A673 (cell line): ENCODE measurements around the gene ERF. TPM values are rescaled to one million over a fixed set of nuclear protein-coding genes. Genes with fewer than 3 reads are reported as not detected.

Source experiments
- BruUV-seq: library from RNA; stranded (reverse); fragments of 400-500 nt; replicated peaks from 2 replicates; lab custom pipeline; 2021; lab: Mats Ljungman, UMichigan
- CTCF ChIA-PET: fragments of 300-600 bp; sonication (Branson Sonifier 250); formaldehyde crosslinking; loops from one replicate; lab custom pipeline; 2022; ENCODE audit warnings: antibody characterized with exemption; lab: Charles Lee
- POLR2A ChIA-PET: fragments of 300-600 bp; sonication (Branson Sonifier 250); formaldehyde crosslinking; loops from one replicate; lab custom pipeline; 2022; ENCODE audit warnings: antibody characterized with exemption; ENCODE audit not compliant: low non-redundant PET; lab: Charles Lee
- DNase-seq: peaks from one replicate; pipeline ENCODE4 v3.0.0-alpha.2; 2015; ENCODE audit warnings: low spot score
- H3K27ac ChIP-seq: fragments of 200-600 bp; sonication (generic); 2 replicates; pipeline ENCODE4 v1.5.1; 2016; ENCODE audit warnings: mixed run types, low read depth, mild to moderate bottlenecking, mixed read lengths, antibody characterized with exemption, low read length; ENCODE audit not compliant: poor library complexity, severe bottlenecking
- H3K27me3 ChIP-seq: fragments of 200-600 bp; sonication (generic); replicated peaks from 2 replicates; pipeline ENCODE4 v1.6.1; 2017; ENCODE audit warnings: mixed run types, low read depth, mild to moderate bottlenecking, mixed read lengths, antibody characterized with exemption, low read length; ENCODE audit not compliant: insufficient read depth, poor library complexity
- H3K36me3 ChIP-seq: fragments of 200-600 bp; sonication (generic); 2 replicates; pipeline ENCODE4 v1.6.1; 2016; ENCODE audit warnings: mixed run types, mild to moderate bottlenecking, mixed read lengths, antibody characterized with exemption, low read length; ENCODE audit not compliant: insufficient read depth, poor library complexity, severe bottlenecking
- H3K4me1 ChIP-seq: fragments of 200-600 bp; sonication (generic); 2 replicates; pipeline ENCODE4 v1.6.1; 2017; ENCODE audit warnings: mixed run types, mild to moderate bottlenecking, mixed read lengths, antibody characterized with exemption, low read length; ENCODE audit not compliant: insufficient read depth, poor library complexity, severe bottlenecking
- H3K4me3 ChIP-seq: fragments of 200-600 bp; sonication (generic); 2 replicates; pipeline ENCODE4 v1.5.1; 2016; ENCODE audit warnings: low read depth, mixed run types, mild to moderate bottlenecking, mixed read lengths, low read length; ENCODE audit not compliant: poor library complexity, severe bottlenecking
- H3K9me3 ChIP-seq: fragments of 200-600 bp; sonication (generic); 2 replicates; pipeline ENCODE4 v1.6.1; 2016; ENCODE audit warnings: mixed run types, low read depth, mild to moderate bottlenecking, mixed read lengths, antibody characterized with exemption, low read length; ENCODE audit not compliant: poor library complexity, severe bottlenecking
- EZH2 ChIP-seq: fragments of 200-600 bp; sonication (generic); IDR thresholded peaks from 2 replicates; pipeline ENCODE4 v1.6.1; 2017; ENCODE audit warnings: borderline replicate concordance, low read depth, mild to moderate bottlenecking, mixed read lengths, antibody characterized with exemption, low read length; ENCODE audit not compliant: poor library complexity, severe bottlenecking
- intact Hi-C: fragments of 100-400 bp; cut with micrococcal nuclease; formaldehyde crosslinking; loops from one replicate; pipeline ENCODE4 v1.10.0; 2022; ENCODE audit not compliant: unreplicated experiment
- total RNA-seq: library from RNA; stranded (reverse); gene quantifications from 2 replicates; pipeline ENCODE4 v1.2.3, GENCODE V29; 2021
- TF ChIP-seq, protein P1 (sequence below): fragments of 300-800, 200-600 bp; sonication (generic); conservative IDR thresholded peaks from 2 replicates; pipeline ENCODE4 v1.5.1; 2017; ENCODE audit warnings: low read depth, mild to moderate bottlenecking, antibody characterized with exemption, low read length, moderate library complexity, mixed read lengths

Gene ERF
- total RNA-seq, 1 experiment from 2014 or later: 164 TPM

GRCh38 chr19:42270346-42271044 lies 15.6 kb upstream of the ERF start:
- Histone ChIP-seq H3K4me3 (peak overlapping the region; percentile 62), H3K4me1 (peaks cover 18% of the 10 kb centered on the region), H3K27me3 (no peaks in the 10 kb centered on the region), H3K36me3 (peaks cover 8% of the 10 kb centered on the region), H3K27ac (peak overlapping the region; percentile 99), H3K9me3 (no peaks in the 10 kb centered on the region)
- intact Hi-C loops: no loop called here
- ChIA-PET POLR2A (interaction anchor here (0.6 kb wide), 1 partner anchor 10 kb away, joined by 6 read pairs; no protein-coding TSS in a partner anchor), CTCF (interaction anchor here (1.6 kb wide), 1 partner anchor 9 kb away, joined by 12 read pairs; no protein-coding TSS in a partner anchor)
- TF ChIP-seq, protein P1, sequence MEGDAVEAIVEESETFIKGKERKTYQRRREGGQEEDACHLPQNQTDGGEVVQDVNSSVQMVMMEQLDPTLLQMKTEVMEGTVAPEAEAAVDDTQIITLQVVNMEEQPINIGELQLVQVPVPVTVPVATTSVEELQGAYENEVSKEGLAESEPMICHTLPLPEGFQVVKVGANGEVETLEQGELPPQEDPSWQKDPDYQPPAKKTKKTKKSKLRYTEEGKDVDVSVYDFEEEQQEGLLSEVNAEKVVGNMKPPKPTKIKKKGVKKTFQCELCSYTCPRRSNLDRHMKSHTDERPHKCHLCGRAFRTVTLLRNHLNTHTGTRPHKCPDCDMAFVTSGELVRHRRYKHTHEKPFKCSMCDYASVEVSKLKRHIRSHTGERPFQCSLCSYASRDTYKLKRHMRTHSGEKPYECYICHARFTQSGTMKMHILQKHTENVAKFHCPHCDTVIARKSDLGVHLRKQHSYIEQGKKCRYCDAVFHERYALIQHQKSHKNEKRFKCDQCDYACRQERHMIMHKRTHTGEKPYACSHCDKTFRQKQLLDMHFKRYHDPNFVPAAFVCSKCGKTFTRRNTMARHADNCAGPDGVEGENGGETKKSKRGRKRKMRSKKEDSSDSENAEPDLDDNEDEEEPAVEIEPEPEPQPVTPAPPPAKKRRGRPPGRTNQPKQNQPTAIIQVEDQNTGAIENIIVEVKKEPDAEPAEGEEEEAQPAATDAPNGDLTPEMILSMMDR: no peak
- TF ChIP-seq EZH2: no peak
- peak; percentile 72 for DNase-seq
- BruUV-seq: no TSS peak

DNA sequence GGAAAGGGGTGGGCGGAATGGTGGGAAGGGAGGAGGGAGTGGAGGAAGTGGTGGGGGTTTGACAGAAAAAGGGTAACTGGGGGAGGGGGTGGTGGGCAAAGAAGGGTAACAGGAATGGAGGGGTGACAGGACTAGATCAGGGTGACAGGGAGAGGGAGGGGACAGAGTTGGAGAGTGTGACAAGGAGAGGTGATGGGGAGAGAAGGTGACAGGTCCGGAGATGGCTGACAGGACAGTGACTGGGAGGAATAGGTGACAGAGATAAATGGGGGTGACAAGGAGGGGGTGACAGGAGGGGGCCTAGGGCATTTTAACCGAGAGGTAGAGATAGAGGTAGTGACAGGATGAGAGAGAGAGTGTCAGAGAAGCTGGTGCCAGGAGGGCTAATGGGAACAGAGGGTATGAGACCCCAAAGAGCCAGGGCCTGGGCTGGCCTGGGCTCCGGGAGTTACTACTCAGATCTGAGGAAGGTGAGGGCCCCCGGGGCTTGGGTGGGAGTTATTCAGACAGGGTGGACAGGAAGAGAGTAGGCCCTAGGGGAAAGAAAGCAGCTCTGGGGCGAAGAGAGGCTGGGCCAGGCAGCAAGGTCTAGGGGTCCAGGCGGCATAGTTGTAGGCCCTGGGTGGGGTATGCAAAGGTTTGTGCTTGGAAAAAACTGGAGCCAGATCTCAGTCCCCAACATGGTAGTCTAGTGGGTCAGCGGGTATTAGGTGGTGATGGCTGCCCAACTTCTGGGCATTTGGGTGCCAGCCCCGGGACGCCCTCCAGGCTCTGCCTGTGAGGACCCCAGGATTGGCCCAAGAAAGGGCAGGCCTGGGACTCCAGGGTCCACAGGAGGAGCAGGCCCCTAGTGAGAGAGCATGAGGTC lies 14.8 kb upstream of the ERF start:
- ChIA-PET POLR2A (no interaction called here), CTCF (interaction anchor here (1.6 kb wide), 1 partner anchor 10 kb away, joined by 12 read pairs; no protein-coding TSS in a partner anchor)
- no peak for DNase-seq
- H3K36me3 ChIP-seq: peaks cover 8% of the 10 kb centered on the region
- H3K4me3 ChIP-seq: peak overlapping the region; percentile 62
- BruUV-seq: no TSS peak
- no peaks in the 10 kb centered on the region for H3K27me3 ChIP-seq
- H3K27ac ChIP-seq: peak overlapping the region; percentile 99
- intact Hi-C loops: loop anchor here (2.0 kb wide), 1 partner anchor 15 kb away; the partner anchor contains the start of gene ERF
- TF ChIP-seq EZH2: no peak
- TF ChIP-seq, protein P1: no peak
- peaks cover 18% of the 10 kb centered on the region for H3K4me1 ChIP-seq
- no peaks in the 10 kb centered on the region for H3K9me3 ChIP-seq

DNA sequence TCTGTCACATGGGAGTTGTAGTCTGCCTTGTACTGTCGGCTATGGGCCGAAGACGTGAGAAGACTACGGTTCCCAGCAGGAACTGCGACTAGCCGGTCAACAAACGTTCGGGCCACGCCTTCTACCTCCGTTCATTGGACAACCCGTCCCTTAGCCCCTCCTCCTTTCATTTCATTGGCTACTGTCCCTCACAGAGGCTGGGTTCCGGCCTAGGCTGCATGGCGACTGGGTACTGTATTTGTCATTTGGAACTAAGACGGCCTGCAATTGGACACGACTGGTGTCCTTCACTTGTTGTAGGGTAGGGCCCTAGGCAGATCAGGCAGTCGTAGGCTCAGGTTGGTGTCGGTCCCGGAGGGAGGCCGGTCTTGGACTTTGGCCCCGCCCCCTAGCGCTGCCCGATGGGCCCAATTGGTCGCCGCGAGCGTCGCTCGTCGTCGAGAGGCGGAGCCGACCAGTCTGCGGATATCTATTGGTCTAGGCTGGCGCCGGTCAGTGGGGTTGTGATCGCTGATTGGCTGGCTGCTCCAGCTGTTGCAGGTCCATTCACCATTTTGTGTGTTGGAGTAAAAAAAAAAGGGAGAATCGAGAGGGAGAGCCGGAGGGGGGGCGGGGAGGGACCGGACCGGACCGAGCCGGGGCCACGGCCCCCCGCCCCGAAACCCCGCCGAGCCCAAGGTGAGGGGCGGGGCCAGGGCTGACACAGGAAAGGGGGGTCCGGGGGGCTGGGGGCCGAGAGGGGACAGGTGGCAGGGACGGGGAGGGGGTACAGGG lies 14.0 kb upstream of the ERF start, which contains the start of gene CIC:
TSS of gene CIC (plus strand) at position 549 of the 774 bp plus-strand sequence. CDS start 2,532 bp downstream, outside the sequence.
- H3K27me3 ChIP-seq: no peaks in the 10 kb centered on the region
- DNase-seq: peak; percentile 100
- POLR2A ChIA-PET: no interaction called here
- CTCF ChIA-PET: no interaction called here
- H3K4me1 ChIP-seq: peaks cover 18% of the 10 kb centered on the region
- peak within 1 kb of the TSS; percentile 99 for H3K27ac ChIP-seq
- H3K9me3 ChIP-seq: no peaks in the 10 kb centered on the region
- peaks cover 3% of the 10 kb centered on the region for H3K36me3 ChIP-seq
- BruUV-seq: TSS peak; percentile 77
- intact Hi-C loops: loop anchor here (2.0 kb wide), 1 partner anchor 14 kb away; the partner anchor contains the start of gene ERF
- TF ChIP-seq EZH2: no peak
- TF ChIP-seq, protein P1: no peak
- peak within 1 kb of the TSS; percentile 62 for H3K4me3 ChIP-seq
